ENCODE measurements around the gene IPPK.
"Not testable (repeated sequence)": the region's sequence is repeated elsewhere in the genome, so short reads cannot be mapped to it uniquely, and the experiment has no call there.

Gene IPPK

GRCh38 chr9:92613268-92614122 lies 56.4 kb downstream of the IPPK start:
- FAIRE-seq, result no peak

DNA sequence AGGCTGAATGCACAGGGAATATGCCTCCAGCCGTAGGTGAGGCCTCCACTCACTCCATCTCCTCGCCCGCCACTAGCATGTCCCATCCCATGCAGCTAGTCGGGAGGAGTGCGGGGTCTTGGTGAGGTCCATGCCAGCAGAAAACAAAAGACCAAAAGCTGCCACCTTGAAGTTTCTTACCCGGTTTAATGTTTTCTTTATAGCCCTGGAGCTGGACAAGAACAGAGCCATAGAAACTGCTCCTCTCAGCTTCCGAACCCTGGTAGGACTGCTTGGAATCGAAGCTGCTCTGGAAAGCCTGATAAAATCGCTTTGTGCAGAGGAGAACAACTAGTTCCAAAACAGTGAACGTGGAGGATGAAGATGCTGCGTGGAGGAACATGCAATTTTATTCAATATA lies 57.1 kb downstream of the IPPK start:
- no peak for FAIRE-seq

DNA sequence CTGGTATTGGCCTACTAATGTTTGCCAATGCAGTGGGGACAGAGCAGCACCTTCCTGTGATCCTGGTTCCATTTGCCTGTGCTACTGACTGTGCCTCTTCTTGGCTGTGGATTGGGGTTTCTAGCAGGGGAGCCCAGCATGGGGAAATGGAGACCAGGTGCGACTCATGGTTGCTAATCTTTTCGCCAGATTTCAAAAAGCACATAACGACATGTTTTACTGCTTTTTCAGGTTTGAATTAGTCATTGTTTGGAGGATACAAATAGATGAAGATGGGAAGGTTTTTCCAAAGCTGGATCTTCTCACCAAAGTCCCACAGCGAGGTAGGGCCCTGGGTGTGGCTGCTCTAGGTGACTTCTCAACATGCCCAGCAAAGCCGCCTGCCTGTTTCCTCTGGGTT lies 57.6 kb downstream of the IPPK start:
- FAIRE-seq, result no peak

- no peak for FAIRE-seq
These were observed 58.2 kb downstream of the IPPK start for GRCh38 chr9:92611621-92612285.

GRCh38 chr9:92610470-92611420 lies 59.2 kb downstream of the IPPK start:
- FAIRE-seq, result no peak

GRCh38 chr9:92608909-92609445 lies 61.0 kb downstream of the IPPK start:
- FAIRE-seq, result no peak

- FAIRE-seq, result no peak
These were observed 61.6 kb downstream of the IPPK start for GRCh38 chr9:92608241-92608908.

- no peak for FAIRE-seq
These were observed 62.2 kb downstream of the IPPK start for GRCh38 chr9:92607773-92608172.

DNA sequence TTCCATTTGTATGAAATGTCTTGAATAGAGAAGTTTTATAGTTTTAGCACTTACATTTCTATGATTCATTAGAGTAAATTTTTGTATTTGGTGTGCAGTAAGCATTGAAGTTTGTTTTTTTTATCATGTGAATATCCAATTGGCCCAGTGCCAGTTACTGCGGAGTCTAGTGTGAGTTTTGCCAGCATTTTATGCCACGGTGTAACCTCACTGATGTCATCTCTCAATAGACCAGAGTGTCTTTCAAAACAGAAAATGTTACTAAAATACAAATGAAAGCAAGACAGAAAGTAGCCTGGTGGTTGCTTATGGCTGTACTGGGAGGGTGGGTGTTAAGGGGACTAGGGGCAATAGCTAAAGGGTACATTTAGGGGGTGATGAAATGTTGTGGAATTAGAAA lies 62.8 kb downstream of the IPPK start:
- FAIRE-seq, result no peak

- FAIRE-seq, result no peak
These were observed 64.7 kb downstream of the IPPK start for GRCh38 chr9:92605224-92605623.

DNA sequence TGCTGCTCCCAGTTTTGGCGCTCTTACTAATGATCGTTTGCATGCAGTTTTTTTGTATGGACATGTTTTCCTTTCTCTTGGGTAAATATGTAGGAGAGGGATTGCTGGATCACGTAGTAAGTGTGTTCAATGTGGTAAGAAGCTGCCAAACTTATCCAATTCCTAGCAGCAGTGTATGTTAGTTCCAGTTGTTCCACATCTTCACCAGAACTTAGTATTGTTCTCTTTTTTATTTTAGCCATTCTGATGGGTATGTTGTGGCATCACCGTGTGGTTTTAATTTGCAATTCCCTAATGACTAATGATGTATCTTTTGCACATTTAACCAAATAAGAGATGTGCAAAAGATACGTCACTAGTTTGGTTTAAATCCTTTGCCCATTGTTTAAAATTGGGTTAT lies 65.9 kb downstream of the IPPK start:
- no peak for FAIRE-seq

- no peak for FAIRE-seq
These were observed 66.8 kb downstream of the IPPK start for GRCh38 chr9:92603100-92603499.

DNA sequence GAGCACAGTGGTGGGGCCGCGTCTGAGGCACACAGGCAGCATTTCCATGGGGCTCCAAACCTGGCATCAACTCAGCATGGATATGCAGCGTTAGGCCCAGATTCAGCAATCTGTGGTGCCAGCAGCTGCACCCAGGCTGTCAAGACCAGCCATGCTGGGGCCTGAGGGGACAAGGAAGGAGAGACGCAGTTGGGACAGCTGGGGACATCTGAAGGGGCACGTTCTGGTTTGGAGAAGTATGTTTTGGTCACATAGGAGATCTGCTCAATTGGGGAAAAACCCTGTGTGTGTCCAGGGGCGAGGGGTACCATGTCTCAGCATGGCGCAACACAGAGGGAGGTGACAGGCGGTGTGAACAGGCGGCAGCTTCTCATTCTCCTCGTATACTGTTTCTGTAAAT lies 67.5 kb downstream of the IPPK start:
- no peak for FAIRE-seq

DNA sequence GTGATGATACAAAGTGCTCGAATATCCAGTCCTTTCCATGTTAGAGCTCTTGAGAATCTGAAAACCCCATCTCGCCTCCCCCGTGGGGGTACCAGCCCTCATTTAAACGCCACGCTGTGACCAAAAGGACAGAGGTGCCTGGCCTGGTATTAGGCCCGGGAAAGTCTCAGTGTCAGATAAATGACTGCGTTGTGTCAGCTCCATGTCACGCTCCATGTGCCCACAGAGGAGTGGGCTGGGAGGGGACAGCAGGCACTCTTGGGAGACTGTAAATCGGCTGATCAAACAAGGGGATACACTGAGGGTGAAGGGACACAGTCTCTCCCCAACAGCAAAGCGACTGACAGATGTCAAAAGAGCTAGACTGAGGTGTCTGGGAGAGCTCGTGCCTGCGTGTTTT lies 68.5 kb downstream of the IPPK start:
- FAIRE-seq, result no peak

- FAIRE-seq, result no peak
These were observed 69.3 kb downstream of the IPPK start for GRCh38 chr9:92600462-92601261.

DNA sequence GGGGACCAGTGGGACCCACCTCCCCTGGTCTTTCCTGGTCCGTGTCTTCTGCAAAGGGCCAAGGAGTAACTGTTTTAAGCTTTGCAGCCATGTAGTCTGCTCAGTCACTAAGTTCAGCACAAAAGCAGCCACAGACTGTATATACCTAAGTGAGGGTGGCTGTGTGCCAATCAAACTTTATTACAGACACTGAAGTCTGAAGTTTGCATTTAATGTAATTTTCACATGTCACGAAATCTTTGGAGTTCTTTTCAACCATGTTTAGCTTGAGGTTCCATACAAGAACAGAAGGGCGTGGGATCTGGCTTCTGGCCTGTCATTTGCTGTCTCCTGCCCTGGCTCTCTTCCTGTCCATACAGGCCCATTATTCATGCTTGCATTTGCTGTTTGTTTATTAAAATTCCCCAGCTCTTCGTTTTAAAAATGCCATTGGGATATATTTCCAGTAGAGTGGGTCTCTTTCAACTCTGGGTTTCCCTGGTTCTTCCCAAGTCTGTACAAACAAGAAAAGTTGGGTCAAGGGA lies 69.9 kb downstream of the IPPK start:
- no peak for FAIRE-seq

- FAIRE-seq, result no peak
These were observed 71.5 kb downstream of the IPPK start for GRCh38 chr9:92598382-92598781.

DNA sequence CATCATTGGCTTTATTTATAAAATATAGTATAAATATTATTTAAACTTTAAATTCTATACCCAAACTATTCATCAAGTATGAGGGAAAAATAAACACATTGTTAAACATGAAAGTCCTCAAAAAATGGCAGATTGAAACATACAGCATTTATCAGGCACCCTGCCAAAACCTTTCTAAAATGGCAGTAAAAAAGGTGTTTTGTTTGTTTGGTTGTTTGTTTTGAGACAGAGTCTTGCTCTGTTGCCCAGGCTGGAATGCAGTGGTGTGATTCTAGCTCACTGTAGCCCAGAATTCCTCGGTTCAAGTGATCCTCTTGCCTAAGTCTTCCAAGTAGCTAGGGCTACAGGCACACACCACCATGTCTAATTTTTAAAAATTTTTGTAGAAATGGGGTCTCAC lies 74.0 kb downstream of the IPPK start:
- FAIRE-seq, result no peak

DNA sequence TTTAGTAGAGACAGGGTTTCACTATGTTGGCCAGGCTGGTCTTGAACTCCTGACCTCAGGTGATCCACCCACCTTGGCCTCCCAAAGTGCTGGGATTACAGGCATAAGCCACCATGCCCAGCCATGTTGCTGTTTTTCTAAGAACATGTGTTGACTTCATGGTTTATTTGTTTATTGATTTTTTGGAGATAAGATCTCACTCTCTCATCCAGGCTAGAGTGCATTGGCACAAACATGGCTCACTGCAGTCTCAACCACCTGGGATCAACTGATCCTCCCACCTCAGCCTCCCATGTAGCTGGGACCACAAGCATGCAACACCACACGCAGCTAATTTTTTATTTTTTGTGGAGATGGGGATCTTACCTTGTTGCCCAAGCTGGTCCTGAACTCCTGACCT lies 74.9 kb downstream of the IPPK start:
- not testable (repeated sequence) for FAIRE-seq

DNA sequence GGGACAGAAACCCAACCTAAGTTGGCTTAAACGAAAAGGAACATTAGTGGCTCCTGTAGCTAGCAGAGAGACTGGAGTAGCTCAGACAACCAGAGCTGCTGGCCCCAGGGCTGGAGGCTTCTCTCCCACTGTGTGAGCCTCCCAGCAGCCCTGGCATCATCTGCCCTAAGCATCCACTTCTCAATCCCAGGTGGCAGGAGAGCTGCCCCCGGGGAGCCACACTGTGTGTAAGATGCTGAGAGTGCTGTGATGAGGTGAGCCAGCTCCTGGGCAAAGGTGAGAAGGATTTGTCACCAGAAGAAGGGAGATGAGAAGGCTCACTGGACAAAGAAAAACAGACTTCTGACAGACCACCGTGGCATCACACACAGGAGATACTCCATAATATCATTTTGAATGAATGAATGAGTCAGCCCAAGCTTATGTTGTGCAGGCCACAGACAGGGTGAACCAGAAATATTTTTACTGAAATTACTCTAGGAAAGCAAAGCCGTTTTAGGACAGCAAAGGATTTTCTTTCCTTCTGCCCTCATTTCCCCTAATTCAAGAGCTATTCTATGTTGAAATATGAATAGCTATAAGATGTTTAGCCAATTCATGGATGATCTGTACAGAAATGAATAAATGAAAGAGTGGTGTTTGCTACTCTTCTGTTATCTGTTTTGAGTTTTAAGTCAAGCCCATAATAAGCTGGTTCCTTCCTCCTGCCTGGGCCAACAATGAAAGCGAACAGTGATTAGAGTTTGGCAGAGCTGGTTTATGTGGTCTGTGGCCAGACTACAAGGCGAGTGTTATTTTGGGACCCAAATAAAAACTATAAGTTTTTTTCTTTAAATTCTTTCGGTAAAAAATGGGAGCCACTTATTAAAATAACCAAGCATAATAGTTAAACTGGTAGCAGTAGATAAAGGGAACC lies 76.7 kb downstream of the IPPK start:
- FAIRE-seq, result no peak
